GM12878 (cell line): ENCODE results near the gene NFATC1. TPM values are rescaled to one million over a fixed set of nuclear protein-coding genes. Genes with fewer than 3 reads are reported as not detected.

Source experiments
- ATAC-seq: fragments of 200-7000 bp; cut with Tn5 transposase; 3 replicates; pipeline ENCODE4 v1.9.1; 2020; ENCODE audit warnings: mild to moderate bottlenecking, moderate library complexity
- BruUV-seq: library from RNA; stranded (reverse); fragments of 400-500 nt; replicated peaks from 2 replicates; lab custom pipeline; 2021; lab: Mats Ljungman, UMichigan
- CTCF ChIA-PET: fragments of 300-600 bp; sonication (Branson Sonifier 250); formaldehyde crosslinking; extraction: SDS; loops from one replicate; lab custom pipeline; 2021; ENCODE audit warnings: inconsistent platforms; lab: Yijun Ruan, JAX
- POLR2A ChIA-PET: fragments of 350-600 bp; formaldehyde crosslinking; extraction: SDS; loops from one replicate; lab custom pipeline; 2021; ENCODE audit warnings: inconsistent platforms; lab: Charles Lee
- RAD21 ChIA-PET: fragments of 300-600 bp; sonication (Branson Sonifier 250); formaldehyde crosslinking; loops from one replicate; lab custom pipeline; 2023; ENCODE audit warnings: antibody characterized with exemption; ENCODE audit not compliant: unreplicated experiment; lab: Charles Lee
- SMC1A ChIA-PET: fragments of 300-600 bp; sonication (Branson Sonifier 250); formaldehyde crosslinking; loops from one replicate; lab custom pipeline; 2023; ENCODE audit not compliant: unreplicated experiment, uncharacterized antibody; lab: Charles Lee
- DNase-seq: peaks from one replicate; pipeline ENCODE4 v3.0.0-alpha.2; 2011; ENCODE audit warnings: low read depth, low spot score
- FAIRE-seq: peaks from 3 replicates; lab custom pipeline; 2011; peaks lifted over from hg19 to GRCh38; lab: Jason Lieb, UNC
- H2AFZ ChIP-seq: 2 replicates; pipeline ENCODE4 v1.6.0; 2011; ENCODE audit warnings: low read depth, low read length, control low read depth; ENCODE audit not compliant: control insufficient read depth
- H3K27ac ChIP-seq: 2 replicates; pipeline ENCODE4 v1.5.1; 2011; ENCODE audit warnings: control low read depth; ENCODE audit not compliant: control insufficient read depth, insufficient read depth
- H3K27me3 ChIP-seq, 2 experiments: replicated peaks in 1 of 2; 2 replicates each; pipeline versions ENCODE4 v1.6.0 to v1.6.1; 2011; ENCODE audit warnings: low read length in 1 of 2; ENCODE audit not compliant: control insufficient read depth in 2 of 2, insufficient read depth in 2 of 2
- H3K36me3 ChIP-seq, 2 experiments: 2 replicates each; pipeline ENCODE4 v1.5.1; 2011; ENCODE audit warnings: low read length in 1 of 2; ENCODE audit not compliant: control insufficient read depth in 2 of 2, insufficient read depth in 2 of 2
- H3K4me1 ChIP-seq: 2 replicates; pipeline ENCODE4 v1.6.1; 2011; ENCODE audit warnings: mild to moderate bottlenecking, low read length, moderate library complexity, mixed read lengths; ENCODE audit not compliant: control insufficient read depth, insufficient read depth
- H3K4me2 ChIP-seq: 2 replicates; pipeline ENCODE4 v1.6.0; 2011; ENCODE audit warnings: control low read depth; ENCODE audit not compliant: control insufficient read depth, insufficient read depth
- H3K4me3 ChIP-seq: fragments of 200-600 bp; sonication (generic); 2 replicates; pipeline ENCODE4 v1.5.1; 2016
- H3K79me2 ChIP-seq: 2 replicates; pipeline ENCODE4 v1.6.0; 2011; ENCODE audit warnings: low read length; ENCODE audit not compliant: control insufficient read depth, insufficient read depth
- H3K9ac ChIP-seq: 2 replicates; pipeline ENCODE4 v1.8.0; 2011; ENCODE audit warnings: low read length, control low read depth, mixed read lengths; ENCODE audit not compliant: control insufficient read depth, insufficient read depth
- H3K9me3 ChIP-seq: replicated peaks from 3 replicates; pipeline ENCODE4 v1.5.1; 2011; ENCODE audit warnings: mild to moderate bottlenecking, low read length; ENCODE audit not compliant: control insufficient read depth, insufficient read depth
- H4K20me1 ChIP-seq: 2 replicates; pipeline ENCODE4 v1.6.0; 2011; ENCODE audit not compliant: control insufficient read depth, insufficient read depth
- BCLAF1 ChIP-seq: fragments of 450-650 bp; IDR thresholded peaks from 2 replicates; pipeline ENCODE4 v1.6.1; 2017; ENCODE audit warnings: antibody characterized with exemption, mild to moderate bottlenecking, moderate library complexity
- CREB1 ChIP-seq: IDR thresholded peaks from 2 replicates; pipeline ENCODE4 v1.6.1; 2012; ENCODE audit warnings: low read depth, mild to moderate bottlenecking, inconsistent platforms
- EGR1 ChIP-seq, 2 experiments: IDR thresholded peaks; 1 replicate in 1 of 2; 2 replicates in 1 of 2; pipeline ENCODE4 v1.6.1; 2011 to 2012; ENCODE audit warnings: low read depth in 2 of 2, low read length in 2 of 2, borderline replicate concordance in 1 of 2, mild to moderate bottlenecking in 1 of 2, moderate library complexity in 1 of 2
- IRF5 ChIP-seq: fragments of 450-650 bp; IDR thresholded peaks from 2 replicates; pipeline ENCODE4 v1.6.1; 2017; ENCODE audit warnings: borderline replicate concordance
- NR2C1 ChIP-seq: fragments of 450-650 bp; IDR thresholded peaks from 2 replicates; pipeline ENCODE4 v1.6.1; 2017; ENCODE audit warnings: antibody characterized with exemption, mild to moderate bottlenecking, moderate library complexity
- POLR2A ChIP-seq: IDR thresholded peaks from 2 replicates; pipeline ENCODE4 v1.6.1; 2011; ENCODE audit warnings: low read depth, mild to moderate bottlenecking, low read length
- RAD21 ChIP-seq: IDR thresholded peaks from 2 replicates; pipeline ENCODE4 v1.6.1; 2011; ENCODE audit warnings: mild to moderate bottlenecking, low read depth, low read length, moderate library complexity; ENCODE audit not compliant: insufficient read depth
- SIN3A ChIP-seq: IDR thresholded peaks from 2 replicates; pipeline ENCODE4 v1.6.1; 2012; ENCODE audit warnings: low read depth, low read length, improper control_type of control experiment
- SKIL ChIP-seq: fragments of 450-650 bp; IDR thresholded peaks from 2 replicates; pipeline ENCODE4 v1.6.1; 2017; ENCODE audit warnings: mild to moderate bottlenecking, low read depth, inconsistent platforms; ENCODE audit not compliant: poor library complexity, severe bottlenecking
- SPI1 ChIP-seq: IDR thresholded peaks from 2 replicates; pipeline ENCODE4 v1.6.1; 2011; ENCODE audit warnings: low read depth, mild to moderate bottlenecking, low read length, moderate library complexity, borderline replicate concordance; ENCODE audit not compliant: insufficient read depth
- ZNF217 ChIP-seq: fragments of 450-650 bp; IDR thresholded peaks from 2 replicates; pipeline ENCODE4 v1.6.1; 2017; ENCODE audit warnings: antibody characterized with exemption, mild to moderate bottlenecking
- WGBS: methylation state at CpG from one replicate; pipeline ENCODE4 v1.1.6; 2016; ENCODE audit warnings: low lambda C conversion rate; ENCODE audit not compliant: insufficient replicate concordance, insufficient coverage; ENCODE audit errors: missing lambda C conversion rate; 5-methylcytosine and 5-hydroxymethylcytosine counted together
- in situ Hi-C: fragments of 300-500 bp; cut with MboI; formaldehyde crosslinking; loops from 9 replicates; pipeline ENCODE4 v1.14.3; 2018; ENCODE audit warnings: mixed read lengths
- intact Hi-C: fragments of 100-400 bp; cut with micrococcal nuclease; formaldehyde crosslinking; loops from one replicate; pipeline ENCODE4 v1.14.2; 2022; ENCODE audit not compliant: unreplicated experiment
- polyA plus RNA-seq, 11 experiments: library from polyadenylated mRNA; depleted of rRNA in 4 of 11; unstranded in 6 of 11; stranded (reverse) in 5 of 11; fragments of >200 nt; fragmentation: Nextera tagmentation in 4 of 11; fragmentation: Illumina TruSeq in 1 of 11; extraction: Ambion mirVana in 4 of 11; extraction: Trizol in 1 of 11; gene quantifications; 1 replicate in 1 of 11; 2 replicates in 10 of 11; pipeline versions ENCODE4 v1.2.1 to v1.2.3, GENCODE V29; 2011 to 2016; ENCODE audit warnings: inconsistent platforms in 2 of 11, missing spikeins in 2 of 11, low read depth in 1 of 11
- total RNA-seq, 4 experiments: library from RNA; depleted of rRNA in 3 of 4; stranded (reverse); fragments of >200 nt in 3 of 4; fragmentation: Illumina TruSeq in 1 of 4; extraction: Trizol in 1 of 4; gene quantifications; 2 replicates each; pipeline versions ENCODE4 v1.2.1 to v1.2.3, GENCODE V29; 2013 to 2021
- TF ChIP-seq, protein P1 (sequence below): IDR thresholded peaks from 2 replicates; pipeline ENCODE4 v1.6.1; 2011; ENCODE audit warnings: borderline replicate concordance, low read depth, mild to moderate bottlenecking, moderate library complexity, mixed read lengths, low read length; ENCODE audit not compliant: insufficient read depth; ENCODE audit errors: extremely low read length
- TF ChIP-seq, protein P2 (sequence below): fragments of 450-650 bp; conservative IDR thresholded peaks from 2 replicates; pipeline ENCODE4 v1.6.1; 2017; ENCODE audit warnings: mild to moderate bottlenecking, moderate library complexity

Gene NFATC1
- total and polyA plus RNA-seq, 10 of the 15 experiments (the other 5 are each of a cell fraction or from before 2014, with no cell fraction given) = 0.84 to 20.8 (median 5.1) TPM

DNA sequence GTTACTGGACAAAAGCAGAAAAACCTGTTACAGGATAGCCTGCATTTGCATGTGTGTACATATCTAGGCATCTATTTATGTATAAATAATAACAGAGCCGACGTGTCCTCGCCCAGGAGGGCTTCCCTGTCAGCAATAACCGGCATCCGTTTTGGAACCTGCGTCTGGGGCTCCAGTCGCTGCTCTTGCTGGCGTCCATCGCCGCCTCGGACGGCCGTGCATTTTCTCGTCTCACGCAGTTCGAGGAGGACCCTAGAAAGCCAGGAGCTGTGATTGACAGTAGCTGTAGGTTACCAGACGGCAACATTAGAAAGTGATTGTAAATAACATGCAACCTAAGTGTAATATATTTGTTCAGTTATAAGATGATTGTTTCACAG is 132.6 kb downstream of the NFATC1 start:
- Histone ChIP-seq H3K4me2 (no peak overlapping the region), H3K27me3 (no peaks in the 10 kb centered on the region), H2AFZ (no peak overlapping the region), H3K4me1 (peaks cover 13% of the 10 kb centered on the region), H3K9me3 (no peaks in the 10 kb centered on the region), H3K9ac (no peak overlapping the region), H3K4me3 (no peak overlapping the region), H3K36me3 (no peaks in the 10 kb centered on the region), H3K27ac (no peak overlapping the region), H3K79me2 (no peaks in the 10 kb centered on the region), H4K20me1 (no peaks in the 10 kb centered on the region)
- RAD21 ChIA-PET = interaction anchor here (1.0 to 2.0 kb wide), 2 partner anchors 132 to 137 kb away, joined by 4 to 5 read pairs; partner anchors contain the start of gene NFATC1
- ATAC-seq = no peak
- POLR2A ChIA-PET = no interaction called here
- BruUV-seq = no TSS peak
- FAIRE-seq = no peak
- in situ Hi-C loops (no loop called here), intact Hi-C loops (loop anchor here (1.0 to 5.0 kb wide), 3 partner anchors 116 to 147 kb away; partner anchors contain the start of gene NFATC1)
- 93% methylated on average over 17 of the region's 17 CpGs for WGBS
- SMC1A ChIA-PET = interaction anchor here (1.1 to 1.9 kb wide), 5 partner anchors 85 to 149 kb away, joined by 3 to 8 read pairs (median 3); no protein-coding TSS in a partner anchor
- no peak for DNase-seq
- CTCF ChIA-PET = interaction anchor here (0.8 to 6.4 kb wide), 5 partner anchors 116 to 148 kb away, joined by 3 to 48 read pairs (median 6); partner anchors contain the start of gene NFATC1
- TF ChIP-seq, protein P1, sequence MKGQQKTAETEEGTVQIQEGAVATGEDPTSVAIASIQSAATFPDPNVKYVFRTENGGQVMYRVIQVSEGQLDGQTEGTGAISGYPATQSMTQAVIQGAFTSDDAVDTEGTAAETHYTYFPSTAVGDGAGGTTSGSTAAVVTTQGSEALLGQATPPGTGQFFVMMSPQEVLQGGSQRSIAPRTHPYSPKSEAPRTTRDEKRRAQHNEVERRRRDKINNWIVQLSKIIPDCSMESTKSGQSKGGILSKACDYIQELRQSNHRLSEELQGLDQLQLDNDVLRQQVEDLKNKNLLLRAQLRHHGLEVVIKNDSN = no peak
- no peak for TF ChIP-seq EGR1 (IDR thresholded peaks at IDR 0.05; ENCODE audit: borderline replicate concordance in 1 of 2, low read depth in 2 of 2, low read length in 2 of 2)
- TF ChIP-seq SPI1 = no peak
- no peak for TF ChIP-seq NR2C1
- no peak for TF ChIP-seq SIN3A
- no peak for TF ChIP-seq BCLAF1
- TF ChIP-seq CREB1 = no peak
- no peak for TF ChIP-seq RAD21
- TF ChIP-seq IRF5 = no peak
- no peak for TF ChIP-seq SKIL
- TF ChIP-seq POLR2A = no peak
- no peak for TF ChIP-seq ZNF217
- TF ChIP-seq, protein P2, sequence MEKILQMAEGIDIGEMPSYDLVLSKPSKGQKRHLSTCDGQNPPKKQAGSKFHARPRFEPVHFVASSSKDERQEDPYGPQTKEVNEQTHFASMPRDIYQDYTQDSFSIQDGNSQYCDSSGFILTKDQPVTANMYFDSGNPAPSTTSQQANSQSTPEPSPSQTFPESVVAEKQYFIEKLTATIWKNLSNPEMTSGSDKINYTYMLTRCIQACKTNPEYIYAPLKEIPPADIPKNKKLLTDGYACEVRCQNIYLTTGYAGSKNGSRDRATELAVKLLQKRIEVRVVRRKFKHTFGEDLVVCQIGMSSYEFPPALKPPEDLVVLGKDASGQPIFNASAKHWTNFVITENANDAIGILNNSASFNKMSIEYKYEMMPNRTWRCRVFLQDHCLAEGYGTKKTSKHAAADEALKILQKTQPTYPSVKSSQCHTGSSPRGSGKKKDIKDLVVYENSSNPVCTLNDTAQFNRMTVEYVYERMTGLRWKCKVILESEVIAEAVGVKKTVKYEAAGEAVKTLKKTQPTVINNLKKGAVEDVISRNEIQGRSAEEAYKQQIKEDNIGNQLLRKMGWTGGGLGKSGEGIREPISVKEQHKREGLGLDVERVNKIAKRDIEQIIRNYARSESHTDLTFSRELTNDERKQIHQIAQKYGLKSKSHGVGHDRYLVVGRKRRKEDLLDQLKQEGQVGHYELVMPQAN = no peak
